A549 treated with AZD9567 at 1 μM for 4 hours (cell line): ENCODE results near the gene PRG3. TPM values are rescaled to one million over a fixed set of nuclear protein-coding genes. Genes with fewer than 3 reads are reported as not detected.

ENCODE experiments used
- total RNA-seq: library from RNA; stranded (reverse); fragments of 200-300 nt; extraction: Qiagen RNA extraction; gene quantifications from 5 replicates; pipeline ENCODE4 v1.2.3, GENCODE V29; 2022; ENCODE audit not compliant: insufficient read depth

The PRG3 gene
- not detected in 5 replicates for total RNA-seq

GRCh38 chr11:57380975-57381374 lies at the start of gene PRG3:
TSS of gene PRG3 (minus strand) at chr11:57381150. CDS start at chr11:57380708, 442 bp downstream.

GRCh38 chr11:57426929-57427726 lies 46.2 kb upstream of the PRG3 start, which contains the start of gene SLC43A3:
TSS of gene SLC43A3 (minus strand) at chr11:57427121. CDS start at chr11:57426172, 949 bp downstream.

GRCh38 chr11:57390535-57390934 lies 9.6 kb upstream of the PRG3 start, which contains the start of gene PRG2:
TSS of gene PRG2 (minus strand) at chr11:57390650. CDS start at chr11:57389944, 706 bp downstream.

GRCh38 chr11:57338142-57338541 lies 42.8 kb downstream of the PRG3 start, which contains the start of gene P2RX3:
TSS of gene P2RX3 (plus strand) at chr11:57338352. CDS start at chr11:57338551, 199 bp downstream.

GRCh38 chr11:57335343-57336110 lies 45.4 kb downstream of the PRG3 start, which contains the start of gene SSRP1:
TSS of gene SSRP1 (minus strand) at chr11:57335892. CDS start at chr11:57335121, 771 bp downstream.

Other genes with a start within 250 kb of the PRG3 start
- not detected in 5 replicates for gene LRRC55, start 199.2 kb downstream of the PRG3 start, total RNA-seq
- gene APLNR, start 143.9 kb downstream of the PRG3 start, total RNA-seq, result 0.05 TPM in 1 of 5 replicates, not detected in the others
- gene TNKS1BP1, start 56.2 kb downstream of the PRG3 start, total RNA-seq, result 59.0 to 83.4 TPM (median 74.4 TPM) in 5 replicates
- 188 to 217 TPM (median 210 TPM) in 5 replicates for gene SSRP1, start 45.3 kb downstream of the PRG3 start, total RNA-seq
- 0.07 to 0.15 TPM (median 0.13 TPM) in 4 of 5 replicates, not detected in the other for gene P2RX3, start 42.8 kb downstream of the PRG3 start, total RNA-seq
- not detected in 5 replicates for gene PRG2, start 9.5 kb upstream of the PRG3 start, total RNA-seq
- gene SLC43A3, start 46.0 kb upstream of the PRG3 start, total RNA-seq, result 0.23 to 0.34 TPM (median 0.29 TPM) in 4 of 5 replicates, not detected in the other
- 70.3 to 89.4 TPM (median 76.9 TPM) in 5 replicates for gene RTN4RL2, start 79.4 kb upstream of the PRG3 start, total RNA-seq
- 2.2 to 7.3 TPM (median 2.6 TPM) in 5 replicates for gene SLC43A1, start 134.6 kb upstream of the PRG3 start, total RNA-seq
- gene TIMM10, start 149.6 kb upstream of the PRG3 start, total RNA-seq, result 149 to 169 TPM (median 162 TPM) in 5 replicates
- not detected in 5 replicates for gene SMTNL1, start 156.4 kb upstream of the PRG3 start, total RNA-seq
- 34.8 to 41.9 TPM (median 37.3 TPM) in 5 replicates for gene UBE2L6, start 186.5 kb upstream of the PRG3 start, total RNA-seq
- gene SERPING1, start 216.5 kb upstream of the PRG3 start, total RNA-seq, result 0.55 to 1.6 TPM (median 0.84 TPM) in 5 replicates